GM21825 (cell line): Measurements from ENCODE around the gene CTAG2.
"Not testable (repeated sequence)": the region's sequence is repeated elsewhere in the genome, so short reads cannot be mapped to it uniquely, and the experiment has no call there.

Experiments
- ATAC-seq: cut with Tn5 transposase; IDR thresholded peaks from one replicate; pipeline ENCODE4 v1.9.1; 2021; ENCODE audit warnings: mild to moderate bottlenecking, moderate library complexity; ENCODE audit not compliant: unreplicated experiment

The CTAG2 gene

DNA sequence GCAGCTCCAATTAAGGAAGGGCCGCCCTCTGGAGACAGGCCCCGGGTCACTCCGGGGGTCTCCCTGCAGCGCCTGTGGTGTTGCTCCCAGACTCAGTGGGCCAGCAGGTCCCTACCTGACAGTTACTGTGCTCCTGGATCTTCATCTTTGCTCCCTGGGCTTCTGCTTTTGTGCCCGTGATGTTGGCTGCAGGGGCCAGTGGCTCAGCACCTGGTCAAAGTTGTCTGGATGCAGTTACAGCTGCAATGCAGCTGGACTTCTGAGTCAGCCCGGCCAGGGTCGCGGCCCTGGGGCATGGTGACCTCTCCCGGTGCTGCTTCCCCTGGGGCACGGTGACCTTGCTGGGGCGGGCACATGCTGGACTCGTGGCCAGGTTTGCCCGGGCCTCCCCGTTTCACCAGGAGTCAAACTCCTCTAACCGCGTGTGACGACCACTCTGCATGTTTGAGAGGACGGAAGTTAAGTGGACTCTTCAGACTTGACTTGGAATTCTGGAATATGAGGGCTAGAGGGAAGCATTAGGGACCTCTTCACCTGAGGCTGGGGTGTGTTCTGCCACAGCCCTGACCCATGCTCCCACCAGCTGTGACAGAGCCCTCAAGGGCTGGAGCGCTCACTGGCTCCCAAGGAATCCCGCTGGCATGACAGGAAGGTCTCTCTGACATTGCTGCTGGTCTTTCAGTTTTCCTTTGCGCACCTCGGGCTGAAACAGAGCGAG lies 3.7 kb downstream of the CTAG2 start:
- ATAC-seq: no peak

DNA sequence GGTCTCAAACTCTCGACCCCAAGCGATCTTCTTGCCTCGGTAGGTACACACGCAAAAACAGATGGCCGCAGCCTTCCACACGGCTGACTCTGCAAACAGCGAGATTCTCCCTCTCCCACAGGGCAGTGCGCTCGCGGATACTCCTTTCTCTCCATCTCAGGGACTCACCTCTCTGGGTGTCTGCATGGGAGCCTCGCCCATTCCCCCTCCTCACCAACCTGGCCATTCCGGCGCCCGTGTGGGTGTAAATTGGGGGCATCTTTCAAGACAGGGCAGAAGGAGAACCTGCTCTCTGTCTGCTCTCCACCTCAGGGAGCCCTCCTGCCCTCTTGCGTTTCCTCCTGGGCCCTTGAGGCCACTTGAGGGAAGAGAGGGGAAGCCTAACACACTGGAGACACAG lies 4.4 kb downstream of the CTAG2 start:
- ATAC-seq: no peak

DNA sequence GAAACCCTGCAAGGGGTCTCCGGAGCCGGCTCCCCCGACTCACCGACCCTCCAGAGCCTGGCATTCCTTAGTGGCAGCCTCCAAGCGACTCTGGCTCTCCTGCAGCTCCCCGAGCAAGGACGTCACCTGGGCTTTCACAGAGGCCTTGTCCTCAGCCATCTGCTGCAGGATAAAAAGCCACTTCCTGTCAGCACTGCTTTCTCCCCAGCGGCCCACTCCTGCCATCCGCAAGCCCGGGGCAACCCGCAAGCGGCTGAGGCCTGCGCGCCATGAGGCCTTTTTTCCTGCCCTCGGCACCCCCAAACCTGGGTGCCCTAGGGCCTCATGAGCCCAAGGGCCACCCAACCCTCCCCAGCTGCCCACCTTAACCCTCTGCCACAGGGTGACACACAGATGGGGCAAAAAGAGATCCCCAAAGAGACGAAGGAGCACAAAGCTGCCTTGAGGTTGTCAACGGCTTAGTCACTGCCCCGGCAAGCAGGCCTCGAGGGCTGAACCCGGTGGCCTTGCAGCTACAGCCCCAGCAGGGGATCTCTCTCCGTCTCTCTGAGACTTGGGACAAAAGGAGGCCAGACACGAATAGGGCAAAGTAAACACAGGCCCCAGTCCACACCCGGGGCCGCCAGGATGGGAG lies 7.5 kb downstream of the CTAG2 start:
- not testable (repeated sequence) for ATAC-seq

DNA sequence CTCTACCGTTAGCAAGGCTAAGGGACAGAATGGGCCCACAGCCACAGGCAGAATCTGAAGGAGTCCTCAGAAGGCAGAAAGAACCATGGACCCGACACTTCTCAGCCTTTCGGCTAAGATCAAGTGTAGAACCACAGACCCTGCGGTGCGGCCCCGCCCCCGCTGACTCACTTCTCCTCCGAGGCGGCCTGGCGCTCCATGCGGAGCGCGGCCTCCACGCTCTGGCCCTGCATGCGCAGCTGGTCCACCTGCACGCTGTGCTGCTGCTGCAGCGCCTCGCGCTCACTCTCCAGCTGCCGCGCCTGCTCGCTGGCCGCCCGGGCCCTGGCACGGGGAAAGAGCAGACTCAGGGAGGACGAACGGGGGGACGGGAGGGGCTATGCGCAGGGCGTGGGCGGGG lies 9.7 kb downstream of the CTAG2 start:
- not testable (repeated sequence) for ATAC-seq

DNA sequence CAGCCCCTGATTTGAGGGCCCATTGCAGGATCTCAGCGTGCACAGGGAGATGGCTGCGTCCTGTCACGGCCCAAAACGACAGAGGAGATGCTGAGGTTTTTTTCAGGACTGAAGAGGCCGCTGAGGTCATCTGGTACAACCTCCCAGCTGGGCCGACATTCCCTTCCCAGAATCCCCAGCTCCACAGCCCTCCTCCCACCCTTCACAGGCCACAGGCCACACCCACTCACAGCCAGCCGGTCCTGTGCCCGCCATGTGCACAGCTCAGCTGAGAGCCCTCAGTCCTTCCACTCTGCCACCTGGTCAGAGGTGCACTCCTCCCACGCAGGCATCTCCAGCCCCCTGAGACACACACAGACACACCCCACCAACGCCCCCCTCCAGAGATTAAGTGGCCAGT lies 11.6 kb downstream of the CTAG2 start:
- ATAC-seq: not testable (repeated sequence)

DNA sequence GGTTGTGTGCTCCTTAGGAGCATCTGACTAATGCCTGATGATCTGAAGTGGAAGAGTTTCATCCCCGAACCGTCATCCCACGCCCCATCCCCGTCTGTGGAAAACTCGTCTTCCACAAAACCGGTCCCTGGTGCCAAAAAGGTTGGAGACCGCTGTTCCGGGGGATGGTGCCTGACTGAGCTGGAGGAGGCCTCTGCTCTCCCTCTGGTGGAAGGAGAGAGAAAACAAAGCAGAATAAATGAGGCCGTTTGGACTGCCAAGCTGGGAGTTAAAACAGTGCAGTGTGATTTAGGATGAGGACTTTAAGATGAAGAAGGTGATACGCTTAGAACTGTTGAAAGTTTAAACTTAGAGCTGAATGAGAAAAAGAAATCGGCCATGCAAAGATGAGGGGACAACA lies 19.7 kb downstream of the CTAG2 start:
- ATAC-seq: not testable (repeated sequence)

DNA sequence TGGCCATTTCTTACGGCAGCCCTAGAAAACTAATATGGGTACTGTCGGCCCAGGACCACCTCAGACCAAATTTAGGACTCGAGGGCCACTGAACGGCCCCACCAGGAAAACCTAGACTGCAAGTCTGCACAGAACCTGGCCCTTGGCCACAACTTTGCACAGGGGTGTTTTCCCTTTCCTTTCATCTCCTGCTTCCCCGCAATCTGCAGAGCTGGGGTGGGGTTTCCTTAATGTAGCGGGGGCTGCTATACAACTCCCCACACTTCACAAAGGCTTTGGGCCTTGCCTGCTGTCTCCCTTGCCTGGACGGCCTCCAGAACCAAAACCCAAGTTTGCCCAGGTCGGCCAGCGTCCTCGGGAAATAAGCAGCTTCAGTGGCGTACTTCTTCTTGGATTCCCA lies 22.4 kb downstream of the CTAG2 start:
- ATAC-seq: not testable (repeated sequence)

DNA sequence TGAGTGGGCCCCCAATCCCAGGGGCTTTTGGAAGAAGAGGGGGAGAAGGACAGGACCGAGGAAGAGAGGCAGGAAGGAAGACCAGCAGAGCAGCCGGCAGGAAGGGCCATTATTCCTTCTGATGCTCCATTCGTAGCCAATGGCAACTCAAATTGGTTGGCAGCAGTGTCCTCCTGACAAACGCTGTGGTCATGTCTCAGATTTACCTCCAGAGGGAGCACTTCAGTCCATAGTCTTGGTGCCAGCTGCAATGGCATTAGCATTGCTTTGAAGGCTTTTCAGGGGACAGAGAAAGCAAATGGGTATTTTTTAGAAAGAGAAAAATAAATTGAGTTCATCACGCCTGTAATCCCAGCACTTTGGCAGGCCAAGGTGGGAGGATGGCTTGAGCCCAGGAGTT lies 24.4 kb downstream of the CTAG2 start:
- not testable (repeated sequence) for ATAC-seq

DNA sequence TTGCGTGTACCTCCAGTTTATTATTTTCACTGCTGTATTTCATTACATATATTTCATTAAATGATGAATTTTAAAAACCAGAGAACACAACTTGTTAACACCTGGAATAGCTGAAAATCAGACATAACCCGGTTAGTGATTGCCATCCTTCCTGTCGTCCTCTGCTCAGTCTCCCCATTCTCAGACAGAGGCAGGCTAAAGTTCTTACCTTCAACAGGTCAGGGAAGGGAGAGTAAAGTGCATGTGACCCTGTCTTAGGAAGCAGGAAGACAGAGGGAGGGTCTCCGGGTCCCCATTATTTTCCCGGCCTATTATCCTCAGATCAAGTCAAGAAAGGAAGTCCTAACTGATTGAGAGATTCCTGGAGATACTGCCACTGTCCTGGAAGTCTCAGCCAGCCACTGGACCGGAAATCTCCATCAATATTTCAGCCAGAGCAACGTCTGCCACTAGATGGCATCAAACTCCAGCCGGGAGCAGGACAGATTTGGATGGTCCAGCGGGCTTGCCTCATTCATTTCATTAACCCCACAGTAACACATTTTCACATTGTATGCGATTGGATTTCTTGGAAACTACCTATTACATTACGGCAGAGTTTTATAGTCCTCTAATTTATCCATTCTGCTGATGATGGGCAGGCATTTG lies 32.5 kb downstream of the CTAG2 start:
- ATAC-seq: not testable (repeated sequence)

DNA sequence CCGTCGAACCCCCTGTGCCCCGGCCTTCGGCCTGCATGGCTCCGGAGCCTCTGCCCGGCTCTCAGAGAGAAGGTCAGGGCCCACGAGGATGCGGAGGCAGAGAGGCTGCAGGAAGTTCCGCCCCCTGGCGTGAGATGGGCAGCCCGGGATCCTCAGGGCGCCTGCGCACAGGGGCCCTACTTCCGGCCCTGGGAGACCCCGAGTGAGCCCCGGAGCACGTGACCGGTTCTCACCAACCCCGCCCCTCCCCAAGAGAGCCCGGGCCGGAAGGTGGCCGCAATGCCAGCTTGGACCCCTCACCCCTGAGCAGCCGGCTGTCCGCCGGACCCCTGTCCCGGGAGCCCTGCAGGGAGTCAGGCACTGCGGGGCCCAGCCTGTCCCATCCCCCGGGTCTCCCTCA lies 34.2 kb downstream of the CTAG2 start, which contains the start of gene CTAG1B:
CTAG1B (minus strand) TSS at position 101 of the 400 bp plus-strand sequence; CDS start at position 37, 64 bp downstream.
- ATAC-seq: not testable (repeated sequence)

DNA sequence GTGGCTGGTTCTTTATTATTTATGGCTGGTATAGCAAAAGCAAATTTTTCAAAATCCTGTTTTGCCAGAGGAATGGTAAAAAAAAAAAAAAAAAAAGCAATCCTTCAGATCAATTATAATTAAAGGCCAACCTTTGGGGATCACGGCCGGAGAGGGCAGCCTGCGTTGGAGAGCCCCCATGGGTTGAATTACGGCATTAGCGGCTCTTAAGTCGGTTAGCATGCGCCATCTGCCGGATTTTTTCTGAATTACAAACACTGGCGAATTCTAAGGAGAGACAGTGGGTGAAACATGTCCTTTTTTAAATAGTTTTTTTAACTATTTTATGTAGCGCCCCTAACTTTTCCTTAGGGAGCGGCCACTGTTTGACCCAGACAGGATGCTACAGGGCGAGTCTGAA lies 39.8 kb downstream of the CTAG2 start:
- ATAC-seq: not testable (repeated sequence)

DNA sequence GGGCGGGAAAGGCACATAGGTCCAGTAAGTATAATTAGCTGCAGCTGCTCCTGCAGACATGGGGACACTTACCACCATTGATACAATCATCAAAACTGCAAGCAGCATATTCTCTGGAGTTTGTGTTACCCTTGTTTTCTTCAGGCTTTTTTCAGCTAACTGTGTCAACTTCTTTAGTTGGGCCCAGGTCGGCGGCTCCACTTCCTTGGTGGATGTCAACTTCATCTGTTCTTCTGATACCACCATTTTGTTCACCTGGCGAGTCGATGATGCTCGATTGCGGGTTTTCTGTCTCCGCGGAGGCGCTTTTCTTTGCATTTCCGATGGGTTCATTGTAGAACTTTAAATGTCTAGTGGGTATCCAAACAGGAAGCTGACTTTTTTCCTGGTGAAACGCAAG lies 42.2 kb downstream of the CTAG2 start:
- ATAC-seq: not testable (repeated sequence)

DNA sequence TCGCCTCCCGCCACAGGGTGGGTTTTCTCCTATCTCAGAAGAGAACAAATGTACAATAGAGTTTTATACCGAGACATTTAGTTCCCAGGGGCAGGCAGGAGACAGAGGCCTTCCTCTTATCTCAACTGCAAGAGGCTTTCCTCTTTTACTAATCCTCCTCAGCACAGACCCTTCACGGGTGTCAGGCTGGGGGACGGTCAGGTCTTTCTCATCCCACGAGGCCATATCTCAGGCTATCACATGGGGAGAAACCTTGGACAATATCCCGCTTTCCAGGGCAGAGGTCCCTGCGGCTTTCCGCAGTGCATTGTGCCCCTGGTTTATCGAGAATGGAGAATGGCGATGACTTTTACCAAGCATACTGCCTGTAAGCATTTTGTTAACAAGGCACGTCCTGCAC lies 44.6 kb downstream of the CTAG2 start:
- not testable (repeated sequence) for ATAC-seq

DNA sequence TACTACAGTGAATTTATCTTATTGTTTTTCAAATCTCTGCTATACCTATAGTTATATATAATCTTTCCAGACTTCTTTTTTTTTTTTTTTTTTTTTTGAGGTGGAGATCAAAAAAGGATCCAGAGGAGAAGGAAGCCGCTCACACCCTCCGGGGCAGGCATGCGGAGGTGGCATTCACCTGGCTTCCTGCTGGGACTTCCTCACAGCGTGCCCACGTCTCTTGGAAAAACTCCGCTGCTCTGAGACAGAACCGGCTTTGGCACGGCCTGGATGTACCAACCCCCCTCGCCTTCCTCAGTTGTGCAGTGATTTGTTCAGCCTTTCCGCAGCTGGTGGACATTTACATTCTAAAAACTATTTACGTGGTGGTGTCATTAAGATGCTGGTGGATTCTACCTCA lies 45.4 kb downstream of the CTAG2 start:
- not testable (repeated sequence) for ATAC-seq

DNA sequence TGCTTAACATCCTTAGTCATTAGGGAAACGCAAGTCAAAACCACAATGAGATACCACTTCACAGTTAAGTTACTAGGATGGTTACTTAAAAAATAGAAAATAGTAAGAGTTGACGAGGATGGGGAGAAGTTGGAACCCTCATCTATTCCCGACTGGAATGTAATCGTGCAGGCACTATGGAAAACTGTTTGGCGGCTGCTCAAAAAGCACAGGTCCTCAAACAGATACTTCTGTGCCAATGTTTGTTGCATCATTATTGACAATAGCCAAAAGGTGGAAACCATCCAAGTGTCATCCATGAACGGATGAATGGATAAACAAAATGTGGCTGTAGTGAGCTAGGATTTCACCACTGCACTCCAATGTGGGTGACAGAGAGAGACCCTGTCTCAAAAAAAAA lies 46.0 kb downstream of the CTAG2 start:
- no peak for ATAC-seq

DNA sequence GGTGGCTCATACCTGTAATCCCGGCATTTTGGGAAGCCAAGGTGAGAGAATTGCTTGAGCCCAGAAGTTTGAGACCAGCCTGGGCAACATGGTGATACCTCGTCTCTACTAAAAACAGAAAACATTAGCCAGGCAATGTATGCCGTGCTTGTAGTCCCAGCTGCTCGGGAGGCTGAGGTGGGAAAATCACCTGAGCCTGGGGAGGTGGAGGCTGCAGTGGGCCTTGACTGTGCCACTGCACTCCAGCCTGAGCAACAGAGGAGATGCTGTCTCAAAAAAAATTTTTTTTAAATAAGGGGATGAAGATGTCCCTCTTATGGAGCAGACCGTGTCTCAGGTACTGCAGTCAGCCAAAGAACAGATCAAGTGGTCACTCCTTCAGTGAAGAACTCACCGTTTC lies 47.8 kb downstream of the CTAG2 start:
- ATAC-seq: no peak

DNA sequence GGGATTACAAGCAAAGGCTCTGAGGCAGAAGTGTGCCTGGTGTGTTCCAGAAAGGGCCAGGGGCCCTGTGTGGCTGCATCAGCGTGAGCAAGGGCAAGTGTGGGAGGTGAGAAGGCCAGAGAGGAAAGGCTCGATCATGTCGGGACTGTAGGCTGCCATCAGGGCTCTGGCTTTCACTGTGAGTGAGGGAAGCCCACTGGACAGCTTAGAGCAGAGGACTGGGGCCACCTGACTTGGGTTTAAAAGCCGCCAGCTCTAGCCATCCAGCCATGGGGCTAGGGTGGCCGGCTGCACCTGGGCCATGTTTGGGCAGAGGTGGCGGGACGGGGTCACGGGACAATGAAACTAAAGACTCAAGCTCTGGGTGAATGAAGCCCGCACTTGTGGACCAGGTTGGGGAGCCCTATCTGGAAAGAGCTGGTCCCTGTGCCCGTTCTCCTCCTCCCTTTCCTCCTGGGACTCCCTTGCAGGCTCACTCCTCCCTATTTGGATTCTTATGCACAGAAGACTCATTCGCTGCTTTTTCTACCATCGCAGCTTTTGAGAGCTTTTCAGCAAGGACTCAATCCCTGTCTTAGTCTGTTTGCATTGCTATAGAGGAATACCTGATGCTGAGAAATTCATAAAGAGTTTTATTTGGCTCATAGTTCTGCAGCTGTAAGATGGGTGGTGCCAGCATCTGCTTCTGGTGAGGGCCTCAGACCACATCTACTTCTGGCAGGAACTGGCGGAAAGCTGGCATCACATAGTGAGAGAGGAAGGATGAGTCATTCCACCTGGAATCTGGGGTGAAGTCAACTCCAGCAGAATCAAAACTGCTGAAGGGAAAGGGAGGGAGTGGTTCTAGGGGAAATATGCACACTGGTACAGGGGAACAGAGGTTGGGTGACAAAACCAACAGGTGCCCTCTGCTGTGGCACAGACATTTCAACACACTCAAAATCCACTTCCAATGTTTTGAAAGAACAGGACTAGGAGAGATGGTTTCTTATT lies 49.6 kb downstream of the CTAG2 start:
- no peak for ATAC-seq

DNA sequence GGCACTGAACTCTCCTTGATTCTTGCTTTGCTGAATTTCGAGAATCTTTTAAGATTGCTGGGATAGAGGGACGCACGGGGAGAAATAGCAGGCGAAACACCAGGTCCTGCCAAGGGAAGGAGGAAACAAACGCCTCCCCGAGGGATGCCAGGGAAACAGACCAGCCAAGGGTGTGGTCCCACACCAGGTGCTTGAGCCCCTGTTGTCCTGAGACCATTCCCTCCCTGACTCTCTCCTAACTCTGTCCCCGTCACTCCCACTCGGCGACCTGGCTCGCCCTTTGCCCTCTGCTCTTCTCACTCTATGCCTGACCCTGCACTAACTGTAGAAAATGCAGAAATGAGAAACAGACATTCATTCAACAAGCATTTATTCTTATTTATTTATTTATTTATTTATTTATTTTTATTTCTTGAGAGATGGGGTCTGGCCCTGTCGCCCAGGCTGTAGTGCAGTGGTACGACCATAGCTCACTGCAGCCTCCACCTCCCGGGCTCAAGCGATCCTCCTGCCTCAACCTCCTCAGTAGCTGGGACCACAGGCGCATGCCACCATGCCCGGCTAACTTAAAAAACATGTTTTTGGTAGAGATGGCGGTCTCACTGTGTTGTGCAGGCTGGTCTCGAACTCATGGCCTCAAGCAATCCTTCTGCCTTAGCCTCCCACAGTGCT lies 50.5 kb downstream of the CTAG2 start:
- no peak for ATAC-seq

DNA sequence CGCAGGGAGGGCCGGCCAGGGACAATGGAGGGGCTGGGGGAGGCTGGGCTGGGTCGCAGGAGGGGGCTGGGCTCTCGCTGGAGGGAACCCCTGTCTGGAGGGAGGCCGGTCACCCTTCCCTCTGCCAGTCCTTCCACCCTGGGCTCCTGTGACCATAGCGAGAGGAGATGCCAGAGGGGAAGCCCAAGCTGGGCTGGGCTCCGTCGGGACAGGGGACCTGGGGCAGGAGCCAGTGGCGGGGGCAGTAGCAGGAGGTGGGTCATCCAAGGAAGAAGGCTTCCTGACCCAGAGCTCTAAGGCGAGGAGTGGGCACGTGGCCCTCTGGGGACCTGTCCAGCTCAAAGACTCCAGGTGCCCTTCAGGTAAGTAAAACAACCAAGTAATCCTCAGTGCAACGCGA lies 51.2 kb downstream of the CTAG2 start:
- ATAC-seq: no peak
